ENCODE results near the gene DEGS2.

- no peak for TF ChIP-seq REST (IDR thresholded peaks at IDR 0.05; ENCODE audit: low read depth)
- TF ChIP-seq CTCF (IDR thresholded peaks at IDR 0.05 in 2 of 3, conservative IDR thresholded peaks at IDR 0.05 in 1 of 3; ENCODE audit: borderline replicate concordance in 1 of 3, insufficient read depth in 1 of 3, low read depth in 2 of 3, low read length in 2 of 3) = no peak
- no peak for TF ChIP-seq SIN3A (IDR thresholded peaks at IDR 0.05; ENCODE audit: low read depth)
- no peak for TF ChIP-seq POLR2A (IDR thresholded peaks at IDR 0.05; ENCODE audit: borderline replicate concordance, extremely low read depth, insufficient read depth, insufficient read length)
Observed at GRCh38 chr14:100096656-100097055, 62.8 kb downstream of the DEGS2 start.
